ENCODE results near the gene FGGY. TPM values are rescaled to one million over a fixed set of nuclear protein-coding genes. Genes with fewer than 3 reads are reported as not detected.
A peak's percentile ranks its signal among the peaks of the same experiment; 100 is the strongest.

FGGY gene
- total and polyA plus RNA-seq, 8 donors = 6.2 to 27.0 (median 16.0) TPM

- H3K9me3 ChIP-seq = no peaks in the 10 kb centered on the region
- no peak for DNase-seq
- H3K4me3 ChIP-seq = no peak overlapping the region
- peak in 3 of 4 donors; percentile 33 to 57 (median 47) for ATAC-seq
- FAIRE-seq = no peak
- no peak for TF ChIP-seq CTCF (IDR thresholded peaks at IDR 0.05)
- H3K36me3 ChIP-seq = no peaks in the 10 kb centered on the region
- no peak overlapping the region for H3K27ac ChIP-seq
- intact Hi-C loops (cut with DNase I) = no loop called here
- peaks cover 0 to 3% (median 0%) of the 10 kb centered on the region in 3 donors for H3K4me1 ChIP-seq
- WGBS, 2 donors = 77 to 82% methylated on average over 5 of the region's 5 CpGs
- H3K27me3 ChIP-seq = no peaks in the 10 kb centered on the region
These were observed 395.7 kb downstream of the FGGY start for GRCh38 chr1:59692591-59692990.

DNA sequence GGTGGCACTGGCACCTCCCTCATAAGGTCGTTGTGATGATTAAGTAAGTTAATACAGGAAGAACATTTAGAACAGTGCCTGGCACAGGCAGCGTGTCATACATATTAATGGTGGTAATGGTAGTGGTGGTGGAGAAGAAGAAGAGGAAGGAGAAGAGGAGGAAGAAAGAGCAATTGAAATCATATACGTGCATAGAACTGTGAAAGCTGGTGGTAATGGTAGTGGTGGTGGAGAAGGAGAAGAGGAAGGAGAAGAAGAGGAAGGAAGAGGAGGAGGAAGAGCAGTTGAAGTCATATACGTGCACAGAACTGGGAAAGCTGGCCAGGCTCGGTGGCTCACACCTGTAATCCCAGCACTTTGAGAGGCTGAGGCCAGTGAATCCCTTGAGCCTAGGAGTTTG lies 396.5 kb downstream of the FGGY start:
- no peak overlapping the region for H3K27ac ChIP-seq
- no peaks in the 10 kb centered on the region for H3K36me3 ChIP-seq
- ATAC-seq (no peak), FAIRE-seq (no peak), DNase-seq (no peak)
- H3K4me1 ChIP-seq = peaks cover 0 to 5% (median 0%) of the 10 kb centered on the region in 3 donors
- WGBS, 2 donors = 87 to 92% methylated on average over 5 of the region's 5 CpGs
- no peaks in the 10 kb centered on the region for H3K27me3 ChIP-seq
- TF ChIP-seq CTCF (IDR thresholded peaks at IDR 0.05) = no peak
- intact Hi-C loops (cut with DNase I) = no loop called here
- no peaks in the 10 kb centered on the region for H3K9me3 ChIP-seq
- H3K4me3 ChIP-seq = no peak overlapping the region

DNA sequence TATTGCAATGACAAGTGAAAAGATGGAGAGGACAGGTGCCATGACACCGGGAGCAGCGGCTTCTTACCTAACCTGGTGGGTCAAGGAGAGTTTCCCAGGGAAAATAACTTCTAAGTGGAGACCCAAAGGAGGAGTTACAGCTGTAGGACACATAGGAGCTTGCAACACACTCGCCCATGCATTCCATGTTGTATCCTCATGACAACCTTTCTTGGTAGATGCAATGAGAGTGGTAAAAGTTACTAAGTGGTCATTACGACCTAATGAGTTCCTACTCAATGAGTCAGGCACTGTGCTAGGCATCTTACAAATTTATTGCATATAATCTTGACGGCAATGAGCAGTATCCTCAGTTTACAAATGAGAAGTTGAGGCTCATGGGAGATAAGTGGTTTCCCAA lies 398.4 kb downstream of the FGGY start:
- no peak for TF ChIP-seq CTCF (IDR thresholded peaks at IDR 0.05)
- Histone ChIP-seq H3K27ac (no peak overlapping the region), H3K4me1 (peaks cover 0 to 13% (median 0%) of the 10 kb centered on the region in 3 donors), H3K36me3 (no peaks in the 10 kb centered on the region), H3K9me3 (no peaks in the 10 kb centered on the region), H3K4me3 (no peak overlapping the region), H3K27me3 (no peaks in the 10 kb centered on the region)
- ATAC-seq (no peak), FAIRE-seq (no peak), DNase-seq (no peak)
- WGBS, 2 donors = 83 to 95% methylated on average over 5 of the region's 5 CpGs
- intact Hi-C loops (cut with DNase I) = no loop called here

GRCh38 chr1:59696421-59697115 lies 399.7 kb downstream of the FGGY start:
- 90 to 91% methylated on average over 8 of the region's 8 CpGs for WGBS, 2 donors
- DNase-seq (no peak), FAIRE-seq (no peak), ATAC-seq (peak in 2 of 4 donors; percentile 15 to 54)
- Histone ChIP-seq H3K4me3 (no peak overlapping the region), H3K27ac (peak overlapping the region in 2 of 4 donors; percentile 7 to 9), H3K27me3 (no peaks in the 10 kb centered on the region), H3K4me1 (peaks cover 0 to 13% (median 0%) of the 10 kb centered on the region in 3 donors), H3K9me3 (no peaks in the 10 kb centered on the region), H3K36me3 (no peaks in the 10 kb centered on the region)
- TF ChIP-seq CTCF (IDR thresholded peaks at IDR 0.05) = no peak
- intact Hi-C loops (cut with DNase I) = no loop called here

DNA sequence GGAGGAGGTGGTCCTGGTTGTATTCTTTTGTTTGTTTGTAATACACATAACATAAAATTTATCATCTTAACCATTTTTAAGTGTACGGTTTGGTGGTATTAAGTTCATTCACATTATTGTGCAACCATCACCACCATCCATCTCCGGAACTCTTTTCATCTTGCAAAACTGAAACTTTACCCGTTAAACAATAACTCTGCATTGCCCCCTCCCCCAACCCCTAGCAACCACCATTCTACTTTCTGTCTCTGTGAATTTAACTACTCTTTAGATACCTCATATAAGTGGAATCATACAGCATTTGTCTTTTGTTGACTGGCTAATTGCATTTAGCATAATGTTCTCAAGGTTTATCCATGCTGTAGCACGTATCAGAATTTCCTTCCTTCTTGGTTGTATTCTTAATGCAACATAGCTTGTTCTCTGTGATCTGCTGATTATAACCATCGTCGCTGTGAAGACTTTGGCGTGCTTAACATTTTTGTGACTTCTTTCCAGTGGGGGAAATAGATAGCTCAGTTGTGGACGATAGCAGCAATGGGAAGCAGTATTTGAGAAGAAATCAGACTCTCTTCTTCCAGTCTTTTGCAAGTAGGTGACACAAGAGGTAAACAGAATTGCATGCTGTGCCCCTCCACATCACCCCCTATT lies 400.4 kb downstream of the FGGY start:
- TF ChIP-seq CTCF (IDR thresholded peaks at IDR 0.05) = no peak
- DNase-seq (no peak), ATAC-seq (peak in 2 of 4 donors; percentile 8 to 41), FAIRE-seq (no peak)
- Histone ChIP-seq H3K4me1 (peaks cover 0 to 13% (median 0%) of the 10 kb centered on the region in 3 donors), H3K36me3 (no peaks in the 10 kb centered on the region), H3K9me3 (no peaks in the 10 kb centered on the region), H3K27me3 (no peaks in the 10 kb centered on the region), H3K27ac (peak overlapping the region in 2 of 4 donors; percentile 9 to 50), H3K4me3 (no peak overlapping the region)
- intact Hi-C loops (cut with DNase I) = no loop called here
- whole genome bisulfite sequencing, 2 donors = 45 to 54% methylated on average over 8 of the region's 8 CpGs
